GM12878 (cell line): Measurements from ENCODE around the gene LIG1. TPM values are rescaled to one million over a fixed set of nuclear protein-coding genes. Genes with fewer than 3 reads are reported as not detected.

Experiments used
- ATAC-seq: fragments of 200-7000 bp; cut with Tn5 transposase; 3 replicates; pipeline ENCODE4 v1.9.1; 2020; ENCODE audit warnings: mild to moderate bottlenecking, moderate library complexity
- BruUV-seq: library from RNA; stranded (reverse); fragments of 400-500 nt; replicated peaks from 2 replicates; lab custom pipeline; 2021; lab: Mats Ljungman, UMichigan
- CTCF ChIA-PET: fragments of 300-600 bp; sonication (Branson Sonifier 250); formaldehyde crosslinking; extraction: SDS; loops from one replicate; lab custom pipeline; 2021; ENCODE audit warnings: inconsistent platforms; lab: Yijun Ruan, JAX
- POLR2A ChIA-PET: fragments of 350-600 bp; formaldehyde crosslinking; extraction: SDS; loops from one replicate; lab custom pipeline; 2021; ENCODE audit warnings: inconsistent platforms; lab: Charles Lee
- RAD21 ChIA-PET: fragments of 300-600 bp; sonication (Branson Sonifier 250); formaldehyde crosslinking; loops from one replicate; lab custom pipeline; 2023; ENCODE audit warnings: antibody characterized with exemption; ENCODE audit not compliant: unreplicated experiment; lab: Charles Lee
- SMC1A ChIA-PET: fragments of 300-600 bp; sonication (Branson Sonifier 250); formaldehyde crosslinking; loops from one replicate; lab custom pipeline; 2023; ENCODE audit not compliant: unreplicated experiment, uncharacterized antibody; lab: Charles Lee
- DNase-seq: peaks from one replicate; pipeline ENCODE4 v3.0.0-alpha.2; 2011; ENCODE audit warnings: low read depth, low spot score
- FAIRE-seq: peaks from 3 replicates; lab custom pipeline; 2011; peaks lifted over from hg19 to GRCh38; lab: Jason Lieb, UNC
- H2AFZ ChIP-seq: 2 replicates; pipeline ENCODE4 v1.6.0; 2011; ENCODE audit warnings: low read depth, low read length, control low read depth; ENCODE audit not compliant: control insufficient read depth
- H3K27ac ChIP-seq: 2 replicates; pipeline ENCODE4 v1.5.1; 2011; ENCODE audit warnings: control low read depth; ENCODE audit not compliant: control insufficient read depth, insufficient read depth
- H3K27me3 ChIP-seq, 2 experiments: replicated peaks in 1 of 2; 2 replicates each; pipeline versions ENCODE4 v1.6.0 to v1.6.1; 2011; ENCODE audit warnings: low read length in 1 of 2; ENCODE audit not compliant: control insufficient read depth in 2 of 2, insufficient read depth in 2 of 2
- H3K36me3 ChIP-seq, 2 experiments: 2 replicates each; pipeline ENCODE4 v1.5.1; 2011; ENCODE audit warnings: low read length in 1 of 2; ENCODE audit not compliant: control insufficient read depth in 2 of 2, insufficient read depth in 2 of 2
- H3K4me1 ChIP-seq: 2 replicates; pipeline ENCODE4 v1.6.1; 2011; ENCODE audit warnings: mild to moderate bottlenecking, low read length, moderate library complexity, mixed read lengths; ENCODE audit not compliant: control insufficient read depth, insufficient read depth
- H3K4me2 ChIP-seq: 2 replicates; pipeline ENCODE4 v1.6.0; 2011; ENCODE audit warnings: control low read depth; ENCODE audit not compliant: control insufficient read depth, insufficient read depth
- H3K4me3 ChIP-seq: fragments of 200-600 bp; sonication (generic); 2 replicates; pipeline ENCODE4 v1.5.1; 2016
- H3K79me2 ChIP-seq: 2 replicates; pipeline ENCODE4 v1.6.0; 2011; ENCODE audit warnings: low read length; ENCODE audit not compliant: control insufficient read depth, insufficient read depth
- H3K9ac ChIP-seq: 2 replicates; pipeline ENCODE4 v1.8.0; 2011; ENCODE audit warnings: low read length, control low read depth, mixed read lengths; ENCODE audit not compliant: control insufficient read depth, insufficient read depth
- H3K9me3 ChIP-seq: replicated peaks from 3 replicates; pipeline ENCODE4 v1.5.1; 2011; ENCODE audit warnings: mild to moderate bottlenecking, low read length; ENCODE audit not compliant: control insufficient read depth, insufficient read depth
- H4K20me1 ChIP-seq: 2 replicates; pipeline ENCODE4 v1.6.0; 2011; ENCODE audit not compliant: control insufficient read depth, insufficient read depth
- CBX3 ChIP-seq: fragments of 200-600 bp; sonication (generic); IDR thresholded peaks from 2 replicates; pipeline ENCODE4 v1.6.1; 2016; ENCODE audit warnings: low read depth, borderline replicate concordance
- MLLT1 ChIP-seq: fragments of 450-650 bp; IDR thresholded peaks from 2 replicates; pipeline ENCODE4 v1.6.1; 2016; ENCODE audit warnings: mild to moderate bottlenecking
- WGBS: methylation state at CpG from one replicate; pipeline ENCODE4 v1.1.6; 2016; ENCODE audit warnings: low lambda C conversion rate; ENCODE audit not compliant: insufficient replicate concordance, insufficient coverage; ENCODE audit errors: missing lambda C conversion rate; 5-methylcytosine and 5-hydroxymethylcytosine counted together
- in situ Hi-C: fragments of 300-500 bp; cut with MboI; formaldehyde crosslinking; loops from 9 replicates; pipeline ENCODE4 v1.14.3; 2018; ENCODE audit warnings: mixed read lengths
- intact Hi-C: fragments of 100-400 bp; cut with micrococcal nuclease; formaldehyde crosslinking; loops from one replicate; pipeline ENCODE4 v1.14.2; 2022; ENCODE audit not compliant: unreplicated experiment
- polyA plus RNA-seq, 11 experiments: library from polyadenylated mRNA; depleted of rRNA in 4 of 11; unstranded in 6 of 11; stranded (reverse) in 5 of 11; fragments of >200 nt; fragmentation: Nextera tagmentation in 4 of 11; fragmentation: Illumina TruSeq in 1 of 11; extraction: Ambion mirVana in 4 of 11; extraction: Trizol in 1 of 11; gene quantifications; 1 replicate in 1 of 11; 2 replicates in 10 of 11; pipeline versions ENCODE4 v1.2.1 to v1.2.3, GENCODE V29; 2011 to 2016; ENCODE audit warnings: inconsistent platforms in 2 of 11, missing spikeins in 2 of 11, low read depth in 1 of 11
- total RNA-seq, 4 experiments: library from RNA; depleted of rRNA in 3 of 4; stranded (reverse); fragments of >200 nt in 3 of 4; fragmentation: Illumina TruSeq in 1 of 4; extraction: Trizol in 1 of 4; gene quantifications; 2 replicates each; pipeline versions ENCODE4 v1.2.1 to v1.2.3, GENCODE V29; 2013 to 2021
- TF ChIP-seq, protein P1 (sequence below): fragments of 450-650 bp; IDR thresholded peaks from 2 replicates; pipeline ENCODE4 v1.6.1; 2017; ENCODE audit warnings: low read depth, mild to moderate bottlenecking, moderate library complexity

The LIG1 gene
- total and polyA plus RNA-seq, 10 of the 15 experiments (the other 5 are each of a cell fraction or from before 2014, with no cell fraction given) = 7.8 to 117 (median 73.7) TPM

DNA sequence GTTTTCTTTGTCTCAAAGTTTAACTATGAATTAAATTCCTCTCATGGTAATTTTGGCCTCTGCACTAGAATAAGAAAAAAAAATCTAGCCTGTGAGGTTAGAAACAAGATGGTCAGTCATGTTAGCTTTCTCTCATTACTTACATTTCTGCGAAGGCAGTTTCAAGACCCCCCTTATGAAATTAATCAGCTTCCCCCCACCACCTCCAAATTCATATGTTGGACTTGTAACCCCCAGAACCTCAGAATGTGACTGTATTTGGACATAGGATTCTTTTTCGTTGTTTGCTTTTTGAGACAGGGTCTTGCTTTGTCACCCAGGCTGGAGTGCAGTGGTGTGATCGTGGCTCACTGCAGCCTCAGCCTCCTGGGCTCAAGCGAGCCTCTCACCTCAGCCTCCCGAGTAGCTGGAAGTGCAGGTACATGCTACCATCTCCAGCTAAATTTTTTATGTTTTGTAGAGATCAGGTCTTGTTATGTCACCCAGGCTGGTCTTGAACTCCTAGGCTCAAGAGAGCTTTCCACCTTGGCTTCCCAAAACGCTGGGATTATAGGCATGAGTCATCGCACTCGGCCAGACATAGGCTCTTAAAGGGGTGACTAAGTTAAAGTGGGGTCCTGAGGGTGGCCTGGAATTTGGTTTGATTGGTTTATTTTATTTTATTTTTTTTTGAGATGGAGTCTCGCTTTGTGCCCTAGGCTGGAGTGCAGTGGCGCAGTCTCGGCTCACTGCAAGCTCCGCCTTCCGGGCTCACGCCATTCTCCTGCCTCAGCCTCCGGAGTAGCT lies 61.0 kb downstream of the LIG1 start (continued):
- TF ChIP-seq MLLT1 = no peak
- TF ChIP-seq, protein P1, sequence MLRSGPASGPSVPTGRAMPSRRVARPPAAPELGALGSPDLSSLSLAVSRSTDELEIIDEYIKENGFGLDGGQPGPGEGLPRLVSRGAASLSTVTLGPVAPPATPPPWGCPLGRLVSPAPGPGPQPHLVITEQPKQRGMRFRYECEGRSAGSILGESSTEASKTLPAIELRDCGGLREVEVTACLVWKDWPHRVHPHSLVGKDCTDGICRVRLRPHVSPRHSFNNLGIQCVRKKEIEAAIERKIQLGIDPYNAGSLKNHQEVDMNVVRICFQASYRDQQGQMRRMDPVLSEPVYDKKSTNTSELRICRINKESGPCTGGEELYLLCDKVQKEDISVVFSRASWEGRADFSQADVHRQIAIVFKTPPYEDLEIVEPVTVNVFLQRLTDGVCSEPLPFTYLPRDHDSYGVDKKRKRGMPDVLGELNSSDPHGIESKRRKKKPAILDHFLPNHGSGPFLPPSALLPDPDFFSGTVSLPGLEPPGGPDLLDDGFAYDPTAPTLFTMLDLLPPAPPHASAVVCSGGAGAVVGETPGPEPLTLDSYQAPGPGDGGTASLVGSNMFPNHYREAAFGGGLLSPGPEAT = no peak

DNA sequence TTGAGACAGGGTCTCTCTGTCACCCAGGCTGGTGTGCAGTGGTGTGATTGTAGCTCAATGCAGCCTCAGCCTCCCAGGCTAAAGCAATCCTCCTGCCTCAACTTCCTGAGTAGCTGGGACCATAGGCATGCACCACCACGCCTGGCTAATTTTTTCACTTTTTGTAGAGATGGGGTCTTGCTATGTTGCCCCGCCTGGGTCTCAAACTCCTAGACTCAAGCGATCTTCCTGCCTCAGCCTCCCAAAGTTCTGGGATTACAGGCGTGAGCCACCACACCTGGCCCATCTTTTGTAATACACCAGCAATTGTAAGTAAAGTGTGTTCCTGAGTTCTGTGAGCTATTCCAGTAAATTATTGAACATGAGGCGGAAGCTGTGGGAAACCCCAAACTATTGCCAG lies 66.2 kb downstream of the LIG1 start:
- Histone ChIP-seq H2AFZ (no peak overlapping the region), H3K9ac (no peak overlapping the region), H3K9me3 (no peaks in the 10 kb centered on the region), H3K79me2 (no peaks in the 10 kb centered on the region), H3K27me3 (no peaks in the 10 kb centered on the region), H3K4me3 (no peak overlapping the region), H4K20me1 (no peaks in the 10 kb centered on the region), H3K4me1 (peaks cover 4% of the 10 kb centered on the region)
- ChIA-PET CTCF (interaction anchor here (0.7 to 12.4 kb wide), 10 partner anchors 9 to 211 kb away, joined by 3 to 192 read pairs (median 3); no protein-coding TSS in a partner anchor), SMC1A (interaction anchor here (1.1 to 1.5 kb wide), 2 partner anchors 18 to 115 kb away, joined by 3 to 4 read pairs; no protein-coding TSS in a partner anchor), POLR2A (interaction anchor here (1.2 kb wide), 1 partner anchor 156 kb away, joined by 3 read pairs; no protein-coding TSS in a partner anchor), RAD21 (no interaction called here)
- in situ Hi-C loops = no loop called here
- no TSS peak for BruUV-seq
- 81% methylated on average over 5 of the region's 5 CpGs for WGBS
- FAIRE-seq (no peak), ATAC-seq (no peak)
- no peak for TF ChIP-seq CBX3
- TF ChIP-seq, all 136 proteins: peak for 0
- DNase-seq = no peak
- no peak overlapping the region for H3K27ac ChIP-seq
- no peak overlapping the region for H3K4me2 ChIP-seq
- no peaks in the 10 kb centered on the region; a peak in 1 of 4 replicates for H3K36me3 ChIP-seq
- intact Hi-C loops = no loop called here
